Nucleus accumbens (tissue), 56 donors: ENCODE data around the gene COL4A1.
"Not testable (repeated sequence)": the region's sequence is repeated elsewhere in the genome, so short reads cannot be mapped to it uniquely, and the experiment has no call there.

Source experiments
- DNase-seq, 56 donors: peaks; one replicate each; lab custom pipeline; 2025; lab: John Stamatoyannopoulos, UW

Gene COL4A1

DNA sequence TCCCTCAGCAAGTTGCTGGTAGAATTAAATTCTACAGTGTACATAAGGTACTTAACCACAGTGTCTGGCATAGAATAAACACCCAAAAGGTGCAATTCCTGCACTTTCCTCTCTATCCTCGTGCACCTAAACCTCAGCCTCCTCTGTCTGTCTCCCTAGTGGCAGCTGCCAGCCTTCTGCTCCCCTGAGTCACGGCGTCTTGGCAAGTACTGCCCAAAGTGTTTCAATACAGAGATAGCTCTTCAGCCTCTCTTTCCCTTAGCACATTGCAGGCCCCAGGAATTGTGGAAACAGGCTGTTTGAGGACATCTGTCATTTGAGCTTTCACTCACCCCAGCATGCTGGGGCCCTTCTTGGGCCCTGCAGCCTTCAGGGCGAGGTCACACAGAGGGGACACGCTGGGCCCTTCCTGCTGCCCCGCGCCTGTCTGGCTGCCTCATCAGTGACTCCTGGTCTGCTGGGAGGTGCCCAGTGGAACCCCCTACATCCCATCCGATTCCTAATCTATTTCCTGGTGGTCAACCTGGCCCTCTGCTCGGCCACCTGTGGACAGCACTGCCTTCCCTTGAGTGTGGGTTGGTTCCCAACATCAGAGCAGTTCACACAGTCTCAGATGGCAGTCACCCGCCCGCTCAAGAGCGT lies 19.4 kb upstream of the COL4A1 start:
- no peak for DNase-seq

DNA sequence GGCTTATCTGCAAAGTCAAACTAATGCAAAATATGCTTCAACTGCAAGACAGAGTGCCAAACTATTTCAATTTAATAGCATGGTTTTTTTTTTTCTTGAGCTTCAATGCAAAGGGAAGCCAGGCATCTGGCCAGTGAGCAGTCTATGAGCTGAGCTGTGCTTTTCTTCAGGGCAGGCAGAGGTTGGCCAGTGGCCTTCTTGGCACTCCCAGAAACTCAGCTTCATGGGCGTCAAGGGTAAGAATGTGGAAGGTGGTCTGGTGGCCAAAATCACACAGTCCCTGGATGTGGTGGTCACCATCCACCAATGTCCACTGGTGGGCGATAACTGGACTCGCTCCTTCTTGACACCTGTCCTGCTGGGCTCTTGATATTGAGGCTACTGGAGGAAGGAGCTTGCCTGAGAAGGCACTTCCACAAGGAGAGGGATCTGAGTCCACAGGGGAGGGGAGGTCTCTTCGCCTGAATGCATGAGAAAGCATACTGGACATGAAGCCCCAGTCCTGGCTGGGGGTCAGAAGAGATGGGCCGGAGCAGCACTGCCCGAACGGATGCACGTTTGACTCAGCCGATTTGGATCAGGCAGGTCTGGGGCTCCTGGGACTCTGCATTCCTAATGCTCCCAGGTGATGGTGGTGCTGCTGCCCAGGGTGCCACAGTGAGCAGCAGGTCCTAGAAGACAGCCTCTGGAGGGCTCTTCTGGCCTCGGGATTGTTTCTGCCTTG lies 17.2 kb upstream of the COL4A1 start:
- DNase-seq = no peak

DNA sequence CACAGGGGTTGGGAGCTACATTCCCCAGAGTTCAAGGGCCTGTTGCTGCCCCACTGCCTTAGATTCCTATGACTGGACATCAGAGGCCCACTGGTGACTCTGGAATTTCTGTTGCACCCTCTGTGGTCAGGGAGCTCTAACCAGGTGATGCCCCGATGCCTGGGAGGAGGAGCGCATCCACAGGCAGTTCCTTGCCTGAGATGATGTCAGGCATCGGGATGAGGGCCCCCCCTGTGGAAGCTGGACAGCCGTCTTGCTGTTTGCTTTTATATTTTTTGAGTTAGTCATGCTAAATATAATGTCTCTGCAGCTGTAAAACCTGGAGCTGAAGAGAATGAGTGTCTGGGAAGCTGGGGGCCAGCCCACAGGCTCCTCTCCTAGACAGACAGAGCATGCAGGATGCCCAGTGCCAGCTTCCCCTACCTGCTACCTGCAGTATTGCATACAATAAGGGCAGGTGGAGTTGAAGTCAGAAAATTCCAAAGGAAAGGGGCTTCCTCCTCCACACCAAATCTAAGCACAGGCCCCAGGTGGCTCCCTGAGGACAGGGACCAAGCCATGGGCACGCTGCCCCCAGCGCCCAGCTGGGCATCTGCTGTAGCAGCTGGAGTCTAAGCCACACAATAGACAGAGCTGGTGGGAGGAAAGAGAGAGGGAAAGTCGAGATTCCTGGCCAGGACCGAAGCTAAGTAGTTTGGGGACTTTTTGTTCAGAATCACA lies 16.4 kb upstream of the COL4A1 start:
- no peak for DNase-seq

DNA sequence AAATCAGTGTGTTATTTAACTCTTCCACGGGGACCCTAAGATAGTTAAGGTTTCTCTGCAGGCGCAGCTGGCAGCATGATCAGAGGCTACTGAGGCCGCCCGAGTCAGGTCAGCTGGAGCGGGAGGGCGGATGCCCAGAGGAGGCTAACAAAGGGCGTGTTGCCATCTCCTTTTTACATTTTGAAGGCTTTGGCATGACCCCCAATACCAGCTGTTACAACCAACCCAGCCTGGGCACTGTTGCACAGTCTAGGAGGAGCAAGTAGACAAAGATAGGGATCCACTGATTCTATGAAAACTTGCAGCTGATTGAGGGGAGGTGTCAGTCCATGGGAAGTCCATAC lies 15.8 kb upstream of the COL4A1 start:
- DNase-seq = no peak

DNA sequence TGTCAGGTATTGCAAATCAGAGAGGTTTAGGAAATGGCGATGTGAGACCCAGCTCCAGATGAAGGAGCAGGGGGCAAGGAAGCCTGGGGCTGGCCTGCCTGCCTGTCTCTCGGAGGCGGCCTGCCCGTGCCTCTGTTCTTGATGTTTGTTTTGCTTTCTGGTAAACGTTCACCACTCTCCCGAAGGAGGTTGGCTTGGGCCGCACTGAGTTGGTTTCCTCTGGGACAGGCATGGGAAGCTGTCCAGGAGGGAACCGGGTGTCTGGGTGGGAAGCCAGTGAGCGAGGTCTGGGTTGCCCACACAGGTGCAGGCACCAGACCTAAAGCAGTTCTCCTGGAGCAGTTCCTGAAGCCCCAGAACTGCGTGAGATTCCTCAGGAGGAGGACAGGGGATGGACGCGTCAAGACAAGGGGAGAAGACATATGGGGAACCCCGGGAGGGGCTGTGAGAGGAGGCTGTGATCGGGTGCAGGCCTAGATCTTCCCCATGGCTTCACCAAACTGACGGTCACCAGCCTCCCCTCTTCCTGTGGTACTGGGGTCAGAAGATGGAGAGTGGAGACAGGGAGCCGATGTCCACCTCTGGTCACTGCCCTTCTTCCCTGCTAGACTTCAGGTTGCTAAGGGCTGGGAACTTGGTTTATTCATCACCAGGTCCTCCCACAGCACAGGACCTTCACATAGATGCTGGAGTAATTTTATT lies 15.3 kb upstream of the COL4A1 start:
- no peak for DNase-seq

GRCh38 chr13:110321573-110321972 lies 14.6 kb upstream of the COL4A1 start:
- DNase-seq = not testable (repeated sequence)

DNA sequence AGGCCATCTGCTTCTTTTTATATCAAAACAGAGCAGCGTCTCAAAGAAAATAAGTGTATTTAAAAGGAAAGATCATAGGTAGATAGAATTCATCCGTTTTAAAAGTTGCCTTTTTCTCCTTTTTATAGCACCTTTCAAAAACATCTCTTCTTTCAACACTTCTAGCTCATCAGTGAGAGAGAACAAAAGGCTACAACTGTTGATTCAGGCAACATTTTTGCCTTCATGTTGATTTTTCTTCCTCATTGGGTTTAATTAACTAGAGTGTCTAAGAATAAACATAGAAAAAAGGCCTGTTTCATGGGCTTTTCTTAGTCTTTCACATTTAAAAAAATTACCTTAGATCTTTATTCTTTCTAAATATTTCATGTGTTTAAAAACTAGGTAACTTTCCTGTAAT lies 13.7 kb upstream of the COL4A1 start:
- no peak for DNase-seq

DNA sequence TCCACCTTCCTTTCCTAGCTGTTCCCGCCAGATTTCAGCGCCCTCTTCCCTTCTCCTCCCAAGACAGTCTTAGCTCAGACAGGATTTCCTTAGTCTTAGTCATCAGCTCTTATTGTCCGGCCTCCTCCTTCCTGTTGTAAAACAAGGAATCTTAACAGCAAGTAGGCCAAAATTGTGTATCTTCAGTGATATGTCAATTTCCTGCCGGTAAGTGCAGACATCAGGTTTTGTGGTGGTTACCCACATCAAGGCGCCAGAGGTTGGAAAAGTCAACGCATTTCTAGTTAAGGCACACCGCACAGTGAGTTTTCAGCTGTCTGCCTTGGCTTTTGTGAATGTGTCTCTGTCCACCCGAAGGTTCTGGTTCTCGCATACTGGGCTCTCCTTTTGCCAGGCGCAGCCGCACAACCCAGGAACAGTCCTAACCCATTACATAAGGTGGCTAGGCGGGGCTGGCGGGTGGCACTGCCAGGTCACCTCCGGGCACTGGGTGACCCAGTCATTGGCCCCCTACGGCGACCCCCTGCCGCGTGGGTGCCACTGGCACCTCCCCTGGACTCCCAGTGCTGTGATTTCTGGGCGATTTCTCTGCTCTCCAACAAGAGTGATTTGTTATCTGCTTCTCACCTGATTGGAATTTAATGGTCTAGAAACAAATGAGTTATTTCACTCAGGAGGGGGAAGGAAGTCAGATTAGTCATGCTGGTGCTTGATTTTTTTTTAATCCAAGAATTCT lies 13.0 kb upstream of the COL4A1 start:
- no peak for DNase-seq

DNA sequence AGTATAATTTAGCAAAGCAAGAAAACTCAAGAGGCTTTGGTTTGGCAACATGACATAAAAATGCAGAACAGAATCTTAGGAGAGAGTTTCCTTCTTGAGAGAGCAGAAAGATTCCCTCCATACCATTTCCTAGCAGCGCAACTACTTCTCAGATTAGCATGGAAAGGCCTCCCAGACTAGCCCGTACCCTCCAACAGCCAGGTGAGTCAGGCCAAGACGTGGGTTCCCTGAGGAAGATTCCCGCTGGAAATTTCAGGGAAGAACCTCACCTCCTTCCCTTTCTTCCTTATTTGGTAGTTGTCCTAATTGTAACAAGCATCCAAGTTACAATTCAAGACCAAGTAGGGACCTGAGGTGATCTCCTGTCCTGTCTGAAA lies 12.4 kb upstream of the COL4A1 start:
- DNase-seq = no peak

- no peak for DNase-seq
These were observed 12.0 kb upstream of the COL4A1 start for GRCh38 chr13:110318920-110319319.

GRCh38 chr13:110317496-110318195 lies 10.7 kb upstream of the COL4A1 start:
- DNase-seq = no peak

DNA sequence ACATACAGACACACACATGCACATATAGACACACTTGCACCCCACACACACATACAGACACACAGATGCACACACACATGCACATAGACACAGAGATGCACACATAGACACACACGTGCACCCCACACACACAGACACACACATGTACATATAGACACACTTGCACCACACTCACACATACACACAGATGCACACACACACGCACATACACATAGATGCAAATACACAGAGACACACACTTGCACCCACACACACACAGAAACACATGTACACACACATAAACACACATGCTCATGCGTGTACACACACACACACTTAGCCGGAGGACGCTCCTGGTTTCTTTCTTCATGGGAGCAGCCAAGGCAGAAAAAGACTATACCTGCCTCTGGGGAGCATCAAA lies 10.1 kb upstream of the COL4A1 start:
- no peak for DNase-seq

- no peak for DNase-seq
These were observed 9.2 kb upstream of the COL4A1 start for GRCh38 chr13:110316196-110316595.

DNA sequence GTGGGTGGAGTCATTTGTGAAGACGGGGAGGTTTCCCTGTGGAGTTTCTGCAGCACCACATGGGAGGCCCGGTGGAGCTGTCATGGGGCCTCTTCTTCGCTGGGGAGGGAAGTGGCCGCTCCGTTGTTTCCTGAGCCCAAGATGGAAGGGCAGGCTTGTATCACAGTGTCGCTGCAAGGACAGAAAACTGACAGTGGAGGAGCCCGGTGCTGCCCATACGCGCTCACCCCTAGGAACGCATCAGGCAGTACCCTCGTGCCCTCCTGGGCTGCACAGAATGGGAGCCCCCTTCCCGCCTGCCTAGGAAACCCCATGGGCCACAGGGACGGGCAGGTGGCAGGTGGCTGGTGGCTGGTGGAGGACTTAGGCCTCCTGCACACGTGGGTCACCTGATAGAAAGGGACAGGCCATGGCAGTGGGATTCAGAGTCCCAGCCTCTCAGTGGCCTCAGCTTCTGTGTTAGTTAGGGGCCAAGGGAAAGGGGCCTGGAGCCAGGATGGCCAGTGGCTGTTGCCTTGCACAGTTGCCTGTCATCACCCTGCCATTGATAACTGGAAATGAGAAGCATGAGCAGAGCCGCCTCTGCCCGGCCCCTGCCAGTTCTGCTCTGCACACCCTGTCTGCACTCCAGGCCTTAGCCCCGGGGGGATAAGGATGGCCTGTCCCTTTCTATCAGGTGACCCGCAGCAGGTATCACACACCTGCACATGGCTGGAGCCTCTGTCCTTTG lies 7.7 kb upstream of the COL4A1 start:
- no peak for DNase-seq

- DNase-seq = not testable (repeated sequence)
These were observed 6.8 kb upstream of the COL4A1 start for GRCh38 chr13:110313733-110314132.

- not testable (repeated sequence) for DNase-seq
These were observed 6.3 kb upstream of the COL4A1 start for GRCh38 chr13:110313261-110313660.

DNA sequence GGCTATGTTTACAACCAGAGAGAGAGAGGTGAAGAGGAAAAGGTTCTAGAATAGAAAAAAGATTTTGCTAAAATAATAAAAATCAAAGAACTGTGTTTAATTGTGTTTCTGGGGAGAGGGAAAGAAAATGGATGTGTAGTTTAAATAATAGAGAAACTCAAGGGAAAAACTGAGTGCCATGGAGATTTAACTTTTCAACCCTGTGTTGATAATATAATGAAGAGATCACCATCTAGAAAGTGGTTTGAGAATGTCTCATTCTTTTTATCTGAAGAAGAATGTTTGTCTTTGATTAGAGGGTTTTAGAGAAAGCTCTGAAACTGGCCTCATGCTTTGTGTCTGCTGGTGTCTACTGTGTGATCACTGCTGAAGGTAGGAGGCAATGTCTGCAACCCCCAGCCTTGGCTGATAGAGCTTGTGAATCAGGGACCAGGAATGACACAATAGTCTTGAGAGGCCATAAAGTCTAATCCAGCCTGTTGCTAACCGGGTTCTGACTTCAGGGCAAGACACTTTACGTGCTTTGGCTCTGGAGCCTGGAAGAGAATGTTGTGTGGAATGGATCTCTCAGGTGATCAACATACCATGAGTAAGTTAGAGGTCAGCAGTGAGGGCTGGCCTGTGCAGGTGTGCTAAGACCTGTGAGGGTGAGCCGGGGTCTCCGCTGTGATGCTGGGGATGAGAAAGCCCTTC lies 5.5 kb upstream of the COL4A1 start:
- DNase-seq = no peak

GRCh38 chr13:110311443-110312338 lies 4.7 kb upstream of the COL4A1 start:
- DNase-seq = no peak
